Muscle layer of duodenum (tissue), 2 donors: ENCODE measurements around the gene DENND1B.

Experiments
- H3K27ac ChIP-seq: one replicate; pipeline ENCODE4 v1.7.0; 2013; ENCODE audit warnings: mild to moderate bottlenecking, low read length
- H3K27me3 ChIP-seq: one replicate; pipeline ENCODE4 v1.7.0; 2013; ENCODE audit warnings: low read depth, mild to moderate bottlenecking, control low read depth, low read length
- H3K36me3 ChIP-seq, 2 donors: one replicate each; pipeline ENCODE4 v1.7.0; 2013; ENCODE audit warnings: low read length in 2 of 2, control low read depth in 1 of 2, mild to moderate bottlenecking in 1 of 2; ENCODE audit not compliant: insufficient read depth in 2 of 2, control insufficient read depth in 1 of 2
- H3K4me1 ChIP-seq, 2 donors: one replicate each; pipeline ENCODE4 v1.7.0; 2013; ENCODE audit warnings: low read length in 2 of 2, mild to moderate bottlenecking in 2 of 2, control low read depth in 1 of 2, moderate library complexity in 1 of 2; ENCODE audit not compliant: insufficient read depth in 2 of 2, control insufficient read depth in 1 of 2
- H3K4me3 ChIP-seq, 2 donors: one replicate each; pipeline ENCODE4 v1.7.0; 2013; ENCODE audit warnings: low read length in 2 of 2, low read depth in 1 of 2, mild to moderate bottlenecking in 1 of 2
- H3K9me3 ChIP-seq, 2 donors: one replicate each; pipeline ENCODE4 v1.7.0; 2013; ENCODE audit warnings: low read length in 2 of 2, control low read depth in 1 of 2, mild to moderate bottlenecking in 1 of 2; ENCODE audit not compliant: control insufficient read depth in 1 of 2
- donor health status: healthy.

DENND1B gene

GRCh38 chr1:197620714-197621163 is 154.5 kb downstream of the DENND1B start:
- Histone ChIP-seq H3K27ac (no peak overlapping the region), H3K9me3 (no peaks in the 10 kb centered on the region), H3K4me3 (no peak overlapping the region), H3K36me3 (peaks cover 0 to 4% of the 10 kb centered on the region in 2 donors), H3K4me1 (no peaks in the 10 kb centered on the region), H3K27me3 (no peaks in the 10 kb centered on the region)

- Histone ChIP-seq H3K27ac (no peak overlapping the region), H3K27me3 (no peaks in the 10 kb centered on the region), H3K36me3 (peaks cover 0 to 4% of the 10 kb centered on the region in 2 donors)
These were observed 156.2 kb downstream of the DENND1B start for GRCh38 chr1:197619008-197619640.

DNA sequence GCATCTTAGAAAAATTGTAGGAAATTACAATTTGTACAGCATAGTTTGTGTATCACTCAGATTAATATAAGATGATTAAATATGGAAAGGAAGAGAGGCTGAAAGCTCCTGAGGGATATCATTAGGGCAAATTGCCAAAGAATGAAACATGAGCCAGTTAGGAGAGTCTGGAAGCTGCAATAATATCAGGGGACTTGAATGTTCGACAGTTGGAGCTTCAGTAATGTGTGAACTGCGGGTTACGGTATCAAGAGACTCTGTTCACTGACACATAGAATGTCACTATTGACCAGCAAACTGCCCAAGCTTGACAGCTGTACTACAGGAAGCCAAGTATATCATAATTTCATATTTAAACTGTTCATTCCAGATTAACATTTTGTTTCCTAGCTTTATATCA is 157.2 kb downstream of the DENND1B start:
- Histone ChIP-seq H3K27me3 (no peaks in the 10 kb centered on the region), H3K4me1 (no peaks in the 10 kb centered on the region), H3K36me3 (peaks cover 0 to 4% of the 10 kb centered on the region in 2 donors), H3K4me3 (no peak overlapping the region), H3K27ac (no peak overlapping the region), H3K9me3 (no peaks in the 10 kb centered on the region)

More at GRCh38 chr1:197619008-197619640, 156.2 kb downstream of the DENND1B start:
- Histone ChIP-seq H3K4me3 (no peak overlapping the region), H3K4me1 (no peaks in the 10 kb centered on the region), H3K9me3 (no peaks in the 10 kb centered on the region)

GRCh38 chr1:197615693-197616011 is 159.6 kb downstream of the DENND1B start:
- no peaks in the 10 kb centered on the region for H3K4me1 ChIP-seq
- H3K27me3 ChIP-seq, result no peaks in the 10 kb centered on the region
- H3K36me3 ChIP-seq, result peaks cover 0 to 4% of the 10 kb centered on the region in 2 donors
- no peak overlapping the region for H3K27ac ChIP-seq
- H3K4me3 ChIP-seq, result no peak overlapping the region
- H3K9me3 ChIP-seq, result no peaks in the 10 kb centered on the region

GRCh38 chr1:197614916-197615692 is 160.2 kb downstream of the DENND1B start:
- Histone ChIP-seq H3K27ac (no peak overlapping the region), H3K4me3 (no peak overlapping the region), H3K4me1 (no peaks in the 10 kb centered on the region), H3K36me3 (peaks cover 0 to 4% of the 10 kb centered on the region in 2 donors), H3K27me3 (no peaks in the 10 kb centered on the region), H3K9me3 (no peaks in the 10 kb centered on the region)

- H3K27me3 ChIP-seq, result no peaks in the 10 kb centered on the region
- no peak overlapping the region for H3K4me3 ChIP-seq
- H3K4me1 ChIP-seq, result no peaks in the 10 kb centered on the region
- H3K36me3 ChIP-seq, result no peaks in the 10 kb centered on the region
- no peak overlapping the region for H3K27ac ChIP-seq
- no peaks in the 10 kb centered on the region for H3K9me3 ChIP-seq
These were observed 169.0 kb downstream of the DENND1B start for GRCh38 chr1:197606168-197606845.

- Histone ChIP-seq H3K4me1 (no peaks in the 10 kb centered on the region), H3K27ac (no peak overlapping the region)
These were observed 171.0 kb downstream of the DENND1B start for GRCh38 chr1:197604302-197604701.

DNA sequence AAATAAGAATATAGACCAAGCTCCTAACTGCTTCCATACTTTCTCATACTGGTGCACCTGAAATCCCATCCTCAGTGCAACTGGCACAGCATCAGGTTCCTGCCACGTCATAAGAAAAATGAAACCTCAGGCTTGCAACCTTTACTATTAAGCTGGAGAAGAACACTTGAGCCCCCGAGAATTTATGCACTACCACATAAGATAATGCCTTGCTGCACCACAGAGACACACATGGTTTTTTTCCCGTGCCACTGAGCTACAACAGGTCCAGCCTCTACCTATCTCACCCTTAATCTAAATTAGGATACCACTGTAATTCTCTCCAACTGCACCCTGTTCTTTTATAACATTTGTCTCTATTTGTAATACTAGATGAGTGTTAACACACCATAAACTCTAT is 174.5 kb downstream of the DENND1B start:
- Histone ChIP-seq H3K27me3 (no peaks in the 10 kb centered on the region), H3K4me3 (no peak overlapping the region), H3K36me3 (no peaks in the 10 kb centered on the region), H3K9me3 (no peaks in the 10 kb centered on the region), H3K27ac (no peak overlapping the region), H3K4me1 (no peaks in the 10 kb centered on the region)

More at GRCh38 chr1:197604302-197604701, 171.0 kb downstream of the DENND1B start:
- Histone ChIP-seq H3K9me3 (no peaks in the 10 kb centered on the region), H3K36me3 (no peaks in the 10 kb centered on the region), H3K4me3 (no peak overlapping the region), H3K27me3 (no peaks in the 10 kb centered on the region)

DNA sequence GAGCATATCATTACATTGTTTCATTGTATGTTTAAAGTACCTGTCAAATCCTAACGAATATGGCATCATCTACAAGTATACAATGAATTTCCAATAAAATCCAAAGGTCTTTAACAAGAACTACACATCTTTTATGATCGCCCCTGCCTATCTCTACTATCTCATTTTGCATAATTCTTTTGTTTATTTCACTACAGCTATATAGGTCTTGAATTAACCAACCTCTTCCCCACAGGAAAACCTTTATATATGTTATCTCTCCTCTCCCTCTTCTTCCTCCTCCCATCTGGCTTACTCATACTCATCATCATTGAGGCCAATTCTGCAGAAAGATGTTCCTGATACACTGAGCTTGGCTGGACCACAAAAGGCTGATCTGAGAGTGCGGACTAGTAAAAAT is 175.5 kb downstream of the DENND1B start:
- Histone ChIP-seq H3K27me3 (no peaks in the 10 kb centered on the region), H3K9me3 (no peaks in the 10 kb centered on the region), H3K27ac (no peak overlapping the region), H3K4me3 (no peak overlapping the region), H3K36me3 (no peaks in the 10 kb centered on the region), H3K4me1 (no peaks in the 10 kb centered on the region)

DNA sequence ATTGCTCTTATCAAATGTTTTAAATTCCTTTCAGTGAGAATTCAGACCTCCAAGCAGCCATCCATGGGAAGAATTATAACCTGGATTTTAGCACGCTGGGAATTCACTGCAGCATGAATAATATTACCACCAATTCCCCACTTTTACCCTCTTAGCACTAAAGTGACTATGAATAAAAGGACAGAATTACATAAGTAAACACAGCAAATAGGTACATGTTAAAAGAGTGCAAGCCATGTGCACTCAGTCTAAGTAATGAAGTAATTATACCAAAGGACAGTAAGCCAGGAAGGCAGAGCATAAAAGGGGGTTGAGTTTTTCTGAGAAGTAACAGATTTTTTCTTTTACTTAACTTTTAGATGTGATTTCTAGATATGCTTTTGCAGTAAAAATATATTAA is 176.3 kb downstream of the DENND1B start:
- H3K36me3 ChIP-seq, result no peaks in the 10 kb centered on the region
- no peak overlapping the region for H3K4me3 ChIP-seq
- no peaks in the 10 kb centered on the region for H3K9me3 ChIP-seq
- H3K27me3 ChIP-seq, result no peaks in the 10 kb centered on the region
- H3K27ac ChIP-seq, result no peak overlapping the region
- no peaks in the 10 kb centered on the region for H3K4me1 ChIP-seq

- Histone ChIP-seq H3K36me3 (no peaks in the 10 kb centered on the region), H3K27me3 (no peaks in the 10 kb centered on the region), H3K4me1 (no peaks in the 10 kb centered on the region), H3K4me3 (no peak overlapping the region), H3K27ac (no peak overlapping the region), H3K9me3 (no peaks in the 10 kb centered on the region)
These were observed 179.9 kb downstream of the DENND1B start for GRCh38 chr1:197595304-197595904.
